GM12864 (cell line): ENCODE measurements around the gene SYNPO2.

Experiments
- DNase-seq: peaks from one replicate; pipeline ENCODE4 v3.0.0-alpha.2; 2011; ENCODE audit warnings: low read depth
- H3K4me3 ChIP-seq: 2 replicates; pipeline ENCODE4 v1.5.1; 2011; ENCODE audit warnings: mild to moderate bottlenecking, low read depth, low read length, control low read depth
- TF ChIP-seq, protein P1 (sequence below): IDR thresholded peaks from 2 replicates; pipeline ENCODE4 v1.5.1; 2011; ENCODE audit warnings: low read depth, mild to moderate bottlenecking, moderate library complexity, low read length, control low read depth, inconsistent platforms; ENCODE audit errors: missing control alignments

SYNPO2 gene

GRCh38 chr4:118879409-118879808 lies 9.2 kb upstream of the SYNPO2 start:
- no peak for DNase-seq
- no peak overlapping the region for H3K4me3 ChIP-seq
- TF ChIP-seq, protein P1, sequence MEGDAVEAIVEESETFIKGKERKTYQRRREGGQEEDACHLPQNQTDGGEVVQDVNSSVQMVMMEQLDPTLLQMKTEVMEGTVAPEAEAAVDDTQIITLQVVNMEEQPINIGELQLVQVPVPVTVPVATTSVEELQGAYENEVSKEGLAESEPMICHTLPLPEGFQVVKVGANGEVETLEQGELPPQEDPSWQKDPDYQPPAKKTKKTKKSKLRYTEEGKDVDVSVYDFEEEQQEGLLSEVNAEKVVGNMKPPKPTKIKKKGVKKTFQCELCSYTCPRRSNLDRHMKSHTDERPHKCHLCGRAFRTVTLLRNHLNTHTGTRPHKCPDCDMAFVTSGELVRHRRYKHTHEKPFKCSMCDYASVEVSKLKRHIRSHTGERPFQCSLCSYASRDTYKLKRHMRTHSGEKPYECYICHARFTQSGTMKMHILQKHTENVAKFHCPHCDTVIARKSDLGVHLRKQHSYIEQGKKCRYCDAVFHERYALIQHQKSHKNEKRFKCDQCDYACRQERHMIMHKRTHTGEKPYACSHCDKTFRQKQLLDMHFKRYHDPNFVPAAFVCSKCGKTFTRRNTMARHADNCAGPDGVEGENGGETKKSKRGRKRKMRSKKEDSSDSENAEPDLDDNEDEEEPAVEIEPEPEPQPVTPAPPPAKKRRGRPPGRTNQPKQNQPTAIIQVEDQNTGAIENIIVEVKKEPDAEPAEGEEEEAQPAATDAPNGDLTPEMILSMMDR, result no peak

DNA sequence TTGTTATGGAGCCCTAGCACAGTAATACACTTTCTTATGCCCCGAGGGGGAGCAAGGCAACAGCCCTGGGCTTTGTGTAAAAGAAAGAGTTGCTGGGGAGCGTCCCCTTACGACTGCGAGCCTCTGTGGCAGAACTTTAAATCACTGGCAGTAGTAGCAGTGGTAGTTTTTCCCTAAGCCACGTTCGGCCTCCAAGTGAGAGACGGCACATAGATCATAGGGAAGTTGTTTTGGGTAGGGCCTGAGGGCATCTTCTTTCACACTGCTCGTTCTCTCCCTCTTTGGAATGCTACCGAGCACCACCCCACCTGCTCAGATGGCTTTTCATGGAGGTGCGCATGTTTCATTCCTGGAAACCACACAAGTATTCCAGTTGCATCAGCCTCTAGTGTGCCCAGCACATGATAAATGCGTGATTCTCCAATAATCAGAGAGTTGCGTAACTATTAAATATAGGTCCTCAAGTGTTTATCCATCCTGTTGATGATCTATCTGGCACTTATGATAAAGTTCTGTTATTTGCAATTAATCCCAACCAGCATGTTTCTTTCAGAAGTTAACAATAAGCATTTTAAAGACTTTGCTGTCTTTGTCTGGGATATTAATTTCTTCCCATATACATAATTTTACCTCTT lies 7.0 kb upstream of the SYNPO2 start:
- H3K4me3 ChIP-seq, result no peak overlapping the region
- TF ChIP-seq, protein P1, result no peak
- no peak for DNase-seq

DNA sequence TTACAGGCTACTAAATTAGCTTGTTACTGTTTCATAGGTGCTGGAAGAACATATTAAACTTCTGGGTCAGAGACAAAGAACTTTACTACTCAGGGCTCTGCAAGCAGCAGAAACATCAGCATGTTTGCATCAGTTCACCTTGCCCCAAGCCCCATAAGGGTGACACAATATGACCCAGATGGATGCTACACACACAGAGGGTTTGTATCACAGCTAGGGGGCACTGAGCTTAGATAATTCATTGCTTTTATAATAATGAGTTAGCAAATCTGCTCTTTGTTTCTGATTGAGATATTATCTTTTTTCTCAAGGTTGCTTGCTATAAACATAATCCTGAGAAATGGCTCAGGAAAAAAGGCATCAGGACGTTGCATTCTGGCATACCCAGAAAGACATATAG lies 4.8 kb upstream of the SYNPO2 start:
- TF ChIP-seq, protein P1, result peak; percentile 32
- H3K4me3 ChIP-seq, result no peak overlapping the region
- DNase-seq, result no peak

DNA sequence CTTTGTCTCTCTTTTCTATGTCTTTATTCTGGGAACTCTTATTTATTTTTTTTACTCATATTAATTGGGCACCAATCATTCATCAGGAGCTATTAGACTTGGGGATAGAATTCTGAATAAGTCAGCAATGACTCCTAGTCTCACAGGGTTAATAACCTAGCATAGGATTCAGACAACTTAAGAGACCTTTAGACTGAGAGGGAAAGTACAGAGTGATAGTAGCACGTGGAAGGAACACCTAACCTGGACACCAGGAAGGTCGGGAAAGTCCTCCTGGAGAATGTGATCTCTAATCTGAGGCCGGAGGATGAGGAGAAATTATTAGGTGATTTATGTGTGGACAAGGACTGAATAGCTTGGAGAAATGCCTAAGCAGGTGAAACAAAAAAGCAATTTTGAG lies 3.9 kb upstream of the SYNPO2 start:
- H3K4me3 ChIP-seq, result no peak overlapping the region
- no peak for DNase-seq
- TF ChIP-seq, protein P1, result no peak

- DNase-seq, result no peak
- no peak overlapping the region for H3K4me3 ChIP-seq
- TF ChIP-seq, protein P1, result no peak
These were observed 648 bp downstream of the SYNPO2 start for GRCh38 chr4:118889312-118889691.

DNA sequence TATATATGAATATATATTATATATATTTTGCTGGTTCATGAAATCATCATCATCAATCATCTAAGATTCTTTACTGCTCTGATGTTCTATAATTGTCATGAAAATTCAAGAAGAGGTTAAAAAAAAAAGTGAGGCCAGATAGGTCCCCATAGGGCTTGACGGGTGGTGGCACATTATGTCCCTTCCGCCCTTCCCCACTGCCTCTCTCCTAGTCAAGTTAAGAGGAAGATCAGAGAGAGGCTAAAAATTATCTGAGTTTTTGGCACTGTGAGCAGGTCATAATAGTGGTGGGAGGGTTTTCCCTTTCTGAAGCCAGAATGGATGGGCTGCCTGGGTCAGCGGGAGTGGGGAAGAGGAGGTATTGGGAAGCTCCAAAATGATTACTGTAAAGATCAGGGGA lies 5.4 kb downstream of the SYNPO2 start:
- no peak overlapping the region for H3K4me3 ChIP-seq
- TF ChIP-seq, protein P1, result no peak
- DNase-seq, result no peak

DNA sequence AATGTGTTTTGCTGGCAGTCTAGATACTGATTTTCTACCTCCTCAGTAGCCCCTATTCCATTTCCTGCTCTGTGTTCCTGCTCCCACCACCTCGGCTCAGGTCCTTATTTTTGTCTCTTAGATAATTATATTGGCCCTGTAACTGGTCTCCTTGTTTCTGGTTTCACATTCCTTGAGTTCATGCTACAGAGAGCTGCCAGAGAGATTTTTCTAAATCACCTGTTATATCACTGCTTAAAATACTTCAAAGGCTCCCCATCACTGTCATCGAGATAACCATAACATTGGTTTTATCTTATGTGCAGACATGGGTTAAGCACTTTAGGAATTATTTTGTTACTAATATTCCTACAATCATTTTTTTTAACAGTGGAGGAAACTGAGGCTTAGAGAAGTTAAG lies 9.6 kb downstream of the SYNPO2 start:
- DNase-seq, result no peak
- TF ChIP-seq, protein P1, result no peak
- H3K4me3 ChIP-seq, result no peak overlapping the region
